HepG2 (cell line): Measurements from ENCODE around the gene FOXA1. TPM values are rescaled to one million over a fixed set of nuclear protein-coding genes. Genes with fewer than 3 reads are reported as not detected.

Experiments
- DNMT1 ChIP-seq: sonication (generic); formaldehyde crosslinking; IDR thresholded peaks from 2 replicates; pipeline ENCODE4 v1.5.1; 2020; ENCODE audit warnings: mild to moderate bottlenecking, missing genetic modification reagents
- ERF ChIP-seq: IDR thresholded peaks from 2 replicates; pipeline ENCODE4 v1.6.1; 2018; ENCODE audit warnings: missing biosample characterization, missing genetic modification reagents
- FIP1L1 ChIP-seq: fragments of 200-400 bp; formaldehyde crosslinking; IDR thresholded peaks from 2 replicates; pipeline ENCODE4 v1.6.1; 2018; ENCODE audit warnings: low read depth, mild to moderate bottlenecking, low read length, moderate library complexity, borderline replicate concordance; ENCODE audit not compliant: insufficient read depth
- HNRNPH1 ChIP-seq: fragments of 200-400 bp; formaldehyde crosslinking; optimal IDR thresholded peaks from 2 replicates; pipeline ENCODE3; 2017; ENCODE audit warnings: mild to moderate bottlenecking, low read depth, low read length
- HOXA3 ChIP-seq: sonication (generic); formaldehyde crosslinking; IDR thresholded peaks from 2 replicates; pipeline ENCODE4 v1.5.0; 2020; ENCODE audit warnings: missing genetic modification reagents
- KAT7 ChIP-seq: IDR thresholded peaks from 2 replicates; pipeline ENCODE4 v1.6.1; 2018; ENCODE audit warnings: borderline replicate concordance, missing compliant biosample characterization
- KAT8 ChIP-seq: IDR thresholded peaks from 2 replicates; pipeline ENCODE4 v1.6.1; 2016; ENCODE audit warnings: missing genetic modification reagents, missing compliant biosample characterization
- KDM3A ChIP-seq: IDR thresholded peaks from 2 replicates; pipeline ENCODE4 v1.6.1; 2018; ENCODE audit warnings: low read depth, missing compliant biosample characterization
- MTA3 ChIP-seq: sonication (generic); formaldehyde crosslinking; IDR thresholded peaks from 2 replicates; pipeline ENCODE4 v1.4.0; 2020; ENCODE audit warnings: missing genetic modification reagents
- NONO ChIP-seq, 2 experiments: fragments of 450-650 bp in 1 of 2; sonication (generic) in 1 of 2; formaldehyde crosslinking in 1 of 2; IDR thresholded peaks in 1 of 2; conservative IDR thresholded peaks in 1 of 2; 2 replicates each; pipeline versions ENCODE4 v1.6.1 to v1.8.0; 2017 to 2022; ENCODE audit warnings: mild to moderate bottlenecking in 1 of 2, missing genetic modification reagents in 1 of 2, moderate library complexity in 1 of 2
- PAX8 ChIP-seq: sonication (generic); formaldehyde crosslinking; IDR thresholded peaks from 2 replicates; pipeline ENCODE4 v1.8.0; 2022; ENCODE audit warnings: mild to moderate bottlenecking, missing genetic modification reagents, borderline replicate concordance
- PHB2 ChIP-seq: fragments of 450-650 bp; IDR thresholded peaks from 2 replicates; pipeline ENCODE4 v1.6.1; 2018; ENCODE audit not compliant: partially characterized antibody
- PHF8 ChIP-seq: sonication (generic); formaldehyde crosslinking; IDR thresholded peaks from 2 replicates; pipeline ENCODE4 v1.5.0; 2020; ENCODE audit warnings: missing genetic modification reagents
- RBM39 ChIP-seq: fragments of 200-400 bp; formaldehyde crosslinking; IDR thresholded peaks from one replicate; pipeline ENCODE4 v1.6.1; 2018; ENCODE audit warnings: antibody characterized with exemption, mild to moderate bottlenecking, low read depth, low read length; ENCODE audit not compliant: poor library complexity, severe bottlenecking
- RELA ChIP-seq: sonication (generic); formaldehyde crosslinking; IDR thresholded peaks from 2 replicates; pipeline ENCODE4 v1.4.0; 2020; ENCODE audit warnings: missing genetic modification reagents
- SIN3A ChIP-seq: IDR thresholded peaks from 2 replicates; pipeline ENCODE4 v1.6.1; 2011; ENCODE audit warnings: low read depth, mild to moderate bottlenecking, control low read depth, low read length, borderline replicate concordance
- TEAD2 ChIP-seq: sonication (generic); formaldehyde crosslinking; IDR thresholded peaks from 2 replicates; pipeline ENCODE4 v1.9.0; 2021; ENCODE audit warnings: missing genetic modification reagents
- ZFY ChIP-seq: sonication (generic); formaldehyde crosslinking; IDR thresholded peaks from 2 replicates; pipeline ENCODE4 v1.4.0; 2020; ENCODE audit warnings: missing genetic modification reagents
- ZNF383 ChIP-seq: sonication (generic); formaldehyde crosslinking; IDR thresholded peaks from 2 replicates; pipeline ENCODE4 v1.4.0; 2020; ENCODE audit warnings: missing genetic modification reagents, mild to moderate bottlenecking, borderline replicate concordance
- ZNF431 ChIP-seq: sonication (generic); formaldehyde crosslinking; IDR thresholded peaks from 2 replicates; pipeline ENCODE4 v1.9.0; 2022; ENCODE audit warnings: missing genetic modification reagents, low read depth, mild to moderate bottlenecking, borderline replicate concordance
- ZNF552 ChIP-seq: sonication (generic); formaldehyde crosslinking; IDR thresholded peaks from 2 replicates; pipeline ENCODE4 v1.9.0; 2022; ENCODE audit warnings: missing genetic modification reagents, mild to moderate bottlenecking, borderline replicate concordance
- ZNF792 ChIP-seq: IDR thresholded peaks from 2 replicates; pipeline ENCODE4 v1.6.1; 2016
- ZSCAN25 ChIP-seq: sonication (generic); formaldehyde crosslinking; IDR thresholded peaks from 2 replicates; pipeline ENCODE4 v1.8.0; 2022; ENCODE audit warnings: mild to moderate bottlenecking, missing genetic modification reagents
- ZZZ3 ChIP-seq: sonication (generic); formaldehyde crosslinking; IDR thresholded peaks from 2 replicates; pipeline ENCODE4 v1.4.0; 2020; ENCODE audit warnings: missing genetic modification reagents, mild to moderate bottlenecking, borderline replicate concordance
- polyA plus RNA-seq, 8 experiments: library from polyadenylated mRNA; depleted of rRNA in 3 of 8; stranded (reverse) in 7 of 8; unstranded in 1 of 8; fragments of >200 nt; fragmentation: Illumina TruSeq in 4 of 8; extraction: Trizol in 4 of 8; gene quantifications; 2 replicates each; pipeline versions ENCODE4 v1.2.1 to v1.2.3, GENCODE V29; 2011 to 2016; ENCODE audit warnings: low read depth in 4 of 8, missing spikeins in 1 of 8, mixed read lengths in 1 of 8; ENCODE audit not compliant: insufficient read depth in 1 of 8
- total RNA-seq, 5 experiments: library from RNA; depleted of rRNA; stranded (reverse); fragments of >200 nt; fragmentation: Illumina TruSeq; extraction: Trizol; gene quantifications; 2 replicates each; pipeline ENCODE4 v1.2.3, GENCODE V29; 2016; ENCODE audit warnings: low read depth in 1 of 5
- TF ChIP-seq, protein P1 (sequence below): sonication (generic); formaldehyde crosslinking; IDR thresholded peaks from 2 replicates; pipeline ENCODE4 v1.8.1; 2022; ENCODE audit warnings: mild to moderate bottlenecking, missing genetic modification reagents

The FOXA1 gene
- total and polyA plus RNA-seq, 2 of the 13 experiments (the other 11 are each of a cell fraction or from before 2014, with no cell fraction given) = 43.4 to 58.6 TPM

DNA sequence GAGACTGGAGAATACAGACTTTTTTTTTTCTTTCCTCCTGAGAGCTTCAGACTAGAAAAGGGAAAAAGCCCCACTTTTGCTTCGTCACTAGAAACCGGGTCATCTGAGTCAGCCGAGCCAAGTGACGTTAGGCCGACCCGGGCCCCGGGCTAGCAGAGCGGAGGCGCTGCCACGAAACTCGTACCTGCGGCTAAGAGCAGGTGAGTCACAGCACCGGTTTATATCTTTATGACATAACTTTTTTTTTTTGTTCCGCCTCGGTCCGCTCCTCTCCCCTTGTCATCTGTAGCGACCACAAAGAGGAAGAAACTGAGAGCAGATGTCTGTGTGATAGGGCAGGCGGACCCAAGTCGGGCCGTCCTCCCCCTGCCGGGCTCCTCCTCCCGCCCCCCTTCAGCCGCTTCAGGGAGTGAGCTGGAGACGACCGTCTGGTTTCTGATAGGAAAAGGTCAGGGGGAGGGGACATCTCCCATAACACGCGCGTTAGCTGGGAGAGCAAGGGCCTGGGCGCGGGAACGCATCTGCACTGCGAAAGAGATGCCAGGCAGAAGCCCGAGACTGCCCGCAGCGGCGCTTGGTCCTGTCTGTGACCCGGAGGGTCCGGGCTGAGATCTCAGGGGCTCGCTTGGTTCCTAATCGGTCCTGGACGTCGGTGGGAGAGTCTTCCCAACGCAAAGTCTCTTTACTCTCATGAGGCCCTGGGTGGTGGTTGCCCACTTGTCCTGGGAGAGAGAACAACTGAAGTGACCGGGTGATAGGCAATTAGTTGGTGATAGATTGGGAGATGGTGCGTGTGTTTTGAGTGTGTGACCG is 966 bp upstream of the FOXA1 start (continued):
- no peak for TF ChIP-seq NONO (IDR thresholded peaks at IDR 0.05)
- no peak for TF ChIP-seq NONO (CRISPR knock-in tag; conservative IDR thresholded peaks at IDR 0.05)
- TF ChIP-seq PHF8 (CRISPR knock-in tag) = peak; percentile 93
- peak; percentile 91 for TF ChIP-seq HOXA3 (CRISPR knock-in tag)
- TF ChIP-seq KAT8 (CRISPR knock-in tag) = peak; percentile 88
- TF ChIP-seq ZNF431 (CRISPR knock-in tag) = peak; percentile 89; the same call in 1 of the 2 replicates
- TF ChIP-seq ZFY (CRISPR knock-in tag) = peak; percentile 88
- TF ChIP-seq ERF (CRISPR knock-in tag) = peak; percentile 98
- peak; percentile 84; the same call in 1 of the 2 replicates for TF ChIP-seq ZZZ3
- peak; percentile 84; the same call in 1 of the 2 replicates for TF ChIP-seq ZNF383 (CRISPR knock-in tag)
- TF ChIP-seq PAX8 (CRISPR knock-in tag) = peak; percentile 95
- peak; percentile 17; the same call in 1 of the 2 replicates for TF ChIP-seq RELA (CRISPR knock-in tag)
- TF ChIP-seq PHB2 = no peak
- TF ChIP-seq RBM39 = no peak
- TF ChIP-seq KDM3A = 0 out of 2 replicates have a peak, but pooled peaks have one; percentile 79
- peak; percentile 88; the same call in 1 of the 2 replicates for TF ChIP-seq ZNF552 (CRISPR knock-in tag)
- TF ChIP-seq ZSCAN25 (CRISPR knock-in tag) = peak; percentile 94
- TF ChIP-seq ZNF792 (CRISPR knock-in tag) = peak; percentile 81; the same call in 1 of the 2 replicates
- TF ChIP-seq, protein P1, sequence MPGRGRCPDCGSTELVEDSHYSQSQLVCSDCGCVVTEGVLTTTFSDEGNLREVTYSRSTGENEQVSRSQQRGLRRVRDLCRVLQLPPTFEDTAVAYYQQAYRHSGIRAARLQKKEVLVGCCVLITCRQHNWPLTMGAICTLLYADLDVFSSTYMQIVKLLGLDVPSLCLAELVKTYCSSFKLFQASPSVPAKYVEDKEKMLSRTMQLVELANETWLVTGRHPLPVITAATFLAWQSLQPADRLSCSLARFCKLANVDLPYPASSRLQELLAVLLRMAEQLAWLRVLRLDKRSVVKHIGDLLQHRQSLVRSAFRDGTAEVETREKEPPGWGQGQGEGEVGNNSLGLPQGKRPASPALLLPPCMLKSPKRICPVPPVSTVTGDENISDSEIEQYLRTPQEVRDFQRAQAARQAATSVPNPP = peak; percentile 70; the same call in 1 of the 2 replicates
- TF ChIP-seq KAT7 = peak; percentile 97; the same call in 1 of the 2 replicates
- TF ChIP-seq MTA3 (CRISPR knock-in tag) = no peak; the same call in 1 of the 2 replicates
- peak; percentile 68 for TF ChIP-seq TEAD2
- TF ChIP-seq FIP1L1 = 0 out of 2 replicates have a peak, but pooled peaks have one; percentile 50
- TF ChIP-seq HNRNPH1 = no peak
- TF ChIP-seq DNMT1 (CRISPR knock-in tag) = peak; percentile 84; the same call in 1 of the 2 replicates
- peak; percentile 92 for TF ChIP-seq SIN3A
